GM21825 (cell line): Measurements from ENCODE around the gene VPS45.
"Not testable (repeated sequence)": the region's sequence is repeated elsewhere in the genome, so short reads cannot be mapped to it uniquely, and the experiment has no call there.

Experiments
- ATAC-seq: cut with Tn5 transposase; IDR thresholded peaks from one replicate; pipeline ENCODE4 v1.9.1; 2021; ENCODE audit warnings: mild to moderate bottlenecking, moderate library complexity; ENCODE audit not compliant: unreplicated experiment

The VPS45 gene

DNA sequence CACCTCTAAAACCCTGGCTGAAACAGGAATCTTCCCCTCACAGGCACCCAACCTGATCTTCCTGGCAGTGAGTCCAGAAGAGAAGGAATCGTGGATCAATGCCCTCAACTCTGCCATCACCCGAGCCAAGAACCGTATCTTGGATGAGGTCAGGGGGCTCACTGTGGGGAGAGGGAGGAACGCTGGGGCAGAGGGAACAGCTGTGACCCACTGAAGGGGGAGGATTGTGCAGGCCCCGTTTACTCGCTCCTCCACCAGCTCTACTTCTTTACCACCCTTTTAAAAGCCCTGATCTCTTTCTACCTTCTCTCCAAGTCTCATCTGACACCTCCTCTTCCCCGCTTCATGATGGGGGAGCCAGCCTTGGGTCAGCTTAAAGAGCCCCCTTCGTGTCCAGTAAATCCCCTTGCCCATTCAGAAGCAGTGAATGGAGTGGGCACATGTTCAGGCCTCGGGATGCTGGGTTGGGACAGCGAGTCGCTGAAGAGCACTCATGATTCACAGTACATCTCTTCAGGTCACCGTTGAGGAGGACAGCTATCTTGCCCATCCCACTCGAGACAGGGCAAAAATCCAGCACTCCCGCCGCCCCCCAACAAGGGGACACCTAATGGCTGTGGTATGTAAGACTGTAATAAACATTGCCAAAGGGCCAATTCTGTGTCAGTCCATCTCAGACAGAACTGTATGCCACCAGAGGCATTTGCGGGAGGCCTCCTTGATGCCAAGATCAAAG is 89.5 kb downstream of the VPS45 start:
- no peak for ATAC-seq

DNA sequence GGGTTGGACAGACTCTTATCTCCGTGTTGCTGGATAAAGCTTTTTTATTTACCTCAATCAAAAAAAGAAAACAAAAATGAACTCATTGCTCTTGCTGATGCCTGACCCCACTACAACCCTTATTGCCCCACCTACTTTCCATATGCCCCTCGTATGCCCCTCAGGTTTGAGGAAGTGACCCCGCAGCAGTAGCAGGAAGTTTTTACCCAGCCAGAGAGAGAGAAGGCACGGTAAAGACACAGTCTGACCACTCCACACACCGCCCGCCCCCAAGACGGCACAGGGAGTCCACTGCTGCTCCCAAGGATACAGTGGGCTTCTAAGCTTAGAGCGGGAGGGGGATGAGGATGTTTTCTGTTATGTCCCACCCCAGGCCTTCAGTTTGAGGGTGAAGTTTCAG is 92.0 kb downstream of the VPS45 start:
- no peak for ATAC-seq

DNA sequence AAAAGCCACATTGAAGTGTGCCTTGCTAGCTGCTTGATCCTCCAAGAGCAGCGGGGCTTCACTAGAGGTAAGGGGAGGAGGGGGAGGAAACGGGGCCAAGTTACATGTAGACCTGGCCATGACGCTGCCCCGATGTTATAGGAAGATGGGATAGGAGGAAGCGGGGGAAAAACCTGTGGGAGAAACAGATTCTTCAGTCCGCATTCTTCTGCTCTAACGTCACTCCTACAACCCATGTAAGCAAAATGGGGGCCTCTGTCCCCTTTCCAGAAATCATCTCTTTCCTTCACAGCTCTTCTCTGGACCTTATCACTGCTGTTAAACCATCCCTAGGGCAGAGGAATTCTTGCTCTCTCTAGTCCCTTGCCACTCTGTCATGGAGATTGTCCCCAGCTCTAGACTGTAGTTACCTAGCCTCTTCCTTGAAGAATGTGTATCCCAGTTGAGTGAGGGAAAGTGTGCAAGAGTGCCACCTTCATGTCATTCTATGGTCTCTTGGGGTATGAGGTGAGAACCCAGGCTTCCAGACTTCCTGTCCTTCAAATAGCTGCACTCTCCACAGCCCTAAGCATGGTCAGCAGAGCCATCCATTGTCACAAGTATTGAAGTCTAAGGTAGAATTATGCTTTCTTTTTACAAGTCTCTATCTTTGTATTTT is 93.5 kb downstream of the VPS45 start:
- no peak for ATAC-seq

DNA sequence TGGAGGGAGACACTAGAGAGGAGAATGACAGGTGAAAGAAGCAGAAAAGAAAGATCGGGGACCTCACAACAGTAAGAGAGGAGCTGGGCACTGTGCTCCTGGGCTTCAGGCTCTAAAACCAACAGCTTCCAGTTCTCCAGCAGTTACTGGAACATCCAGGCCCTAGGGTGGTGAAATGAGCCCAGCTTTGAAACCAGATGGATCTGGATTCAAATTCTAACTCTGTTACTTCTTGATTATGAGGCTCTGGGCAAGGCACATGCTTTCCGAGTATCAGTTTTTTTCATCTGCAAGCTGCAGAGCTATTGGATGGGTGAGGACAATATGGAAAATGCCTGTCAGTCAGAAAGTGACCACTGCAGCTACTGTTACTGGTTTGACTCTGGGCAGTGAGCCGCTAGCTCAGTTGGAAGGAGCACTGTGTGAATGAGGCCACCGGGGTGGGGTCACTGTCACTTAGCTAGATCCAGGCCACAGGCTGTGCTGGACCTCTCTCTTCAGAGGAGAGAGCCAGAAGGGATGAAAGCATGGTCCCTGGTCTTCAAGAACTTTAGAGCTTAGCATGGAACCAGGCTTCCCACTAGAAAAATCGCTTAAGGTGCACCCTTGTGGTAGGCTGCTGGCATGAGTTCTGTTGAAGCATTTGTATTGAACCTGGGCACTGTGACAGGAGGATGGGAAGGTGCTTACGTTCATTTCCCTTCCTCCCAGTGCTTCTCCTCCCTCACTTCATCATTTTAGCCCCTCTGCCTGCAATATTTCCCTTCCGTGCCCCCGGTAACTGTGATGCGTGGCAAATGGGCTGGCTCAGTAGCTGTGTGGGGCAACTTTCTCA is 94.4 kb downstream of the VPS45 start:
- ATAC-seq: no peak

DNA sequence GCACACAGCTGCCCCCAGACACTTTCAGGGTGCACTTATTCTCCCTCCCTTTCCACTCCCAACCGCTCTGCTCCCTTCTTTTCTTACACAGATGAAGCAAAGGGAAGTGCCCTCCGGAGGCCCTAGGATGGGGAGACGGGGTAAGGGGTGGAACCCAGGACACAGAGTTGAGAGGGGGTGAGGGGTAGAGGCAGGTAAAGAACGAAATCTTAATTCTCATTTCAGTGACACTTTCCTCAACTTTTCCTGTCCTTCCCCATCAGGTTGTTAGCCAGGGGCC is 94.9 kb downstream of the VPS45 start:
- no peak for ATAC-seq

DNA sequence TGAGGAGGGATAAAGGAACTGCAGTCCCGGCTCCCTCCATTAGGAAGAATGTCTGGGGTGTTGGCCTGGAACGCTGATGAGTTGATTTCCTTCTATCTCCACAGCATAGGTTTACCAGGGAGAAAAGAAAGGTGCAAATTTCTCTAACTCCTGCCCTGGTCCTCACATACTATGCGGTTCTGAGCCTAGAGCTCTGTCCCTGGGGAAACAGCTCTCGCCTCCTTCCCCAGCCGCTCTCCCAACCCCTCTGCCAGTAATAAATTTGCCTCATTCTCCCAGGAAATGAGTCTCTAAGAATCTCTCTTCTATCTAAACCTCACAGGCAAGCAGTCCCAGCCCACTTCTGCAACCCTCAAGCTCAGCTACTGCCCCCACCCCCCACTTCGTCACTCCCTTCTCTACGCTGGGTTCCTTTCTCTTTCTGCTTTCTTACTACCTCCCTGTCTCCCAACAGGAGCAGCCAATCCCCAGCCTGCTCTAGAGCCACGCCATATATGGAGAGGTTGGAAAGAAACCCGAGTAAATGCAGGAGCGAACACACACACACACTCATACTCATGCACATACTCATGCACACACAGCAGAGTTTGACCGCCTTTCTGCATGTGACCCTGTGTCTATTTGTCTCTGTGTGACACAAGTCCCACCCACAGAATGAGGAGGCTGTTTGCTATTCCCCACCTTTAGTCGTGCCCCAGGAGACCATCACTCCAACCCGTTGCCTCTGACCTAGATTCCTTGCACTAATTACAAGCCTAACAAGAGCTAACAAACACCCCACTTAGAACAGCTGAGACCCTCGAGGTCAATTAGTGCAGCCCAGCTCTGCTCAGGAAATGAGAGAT is 95.5 kb downstream of the VPS45 start:
- peak; percentile 36 for ATAC-seq

DNA sequence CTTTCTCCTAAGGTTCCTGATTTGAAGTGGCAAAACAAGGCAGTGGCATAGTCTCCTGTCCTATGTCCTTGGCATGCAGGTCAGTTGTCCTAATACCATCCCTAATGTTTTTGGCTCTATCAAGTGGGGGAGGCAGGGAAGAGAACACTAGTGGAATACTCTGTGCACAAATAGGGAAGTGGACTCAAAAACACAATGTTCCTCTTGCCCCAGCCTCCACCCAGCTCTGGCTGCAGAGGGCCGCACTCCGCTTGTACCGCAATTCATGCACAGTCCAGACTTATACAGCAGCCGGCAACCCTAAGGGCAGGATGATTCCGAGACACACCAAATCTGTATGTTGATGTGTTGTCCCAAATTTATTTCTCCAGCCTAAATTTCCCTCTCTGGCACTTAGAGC is 96.6 kb downstream of the VPS45 start:
- ATAC-seq: no peak

DNA sequence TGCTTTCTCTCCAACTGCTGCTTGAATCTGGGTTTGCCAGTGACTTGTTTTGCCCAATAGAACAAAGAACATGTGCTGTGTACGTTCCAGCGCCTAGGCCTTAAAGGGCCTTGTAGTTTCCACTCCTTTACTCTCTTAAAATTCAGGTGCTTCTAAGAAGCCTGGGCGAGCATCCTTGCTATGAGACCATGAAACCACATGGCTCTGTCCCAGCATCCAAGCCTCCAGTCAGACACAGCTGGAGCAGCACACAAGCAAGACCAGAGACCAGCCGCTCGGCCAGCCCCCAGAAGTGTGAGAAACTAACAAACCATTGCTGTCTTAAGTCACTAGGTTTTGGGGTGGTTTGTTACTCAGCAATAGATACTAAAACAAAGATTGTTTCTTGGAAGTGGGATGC is 97.2 kb downstream of the VPS45 start:
- ATAC-seq: no peak

DNA sequence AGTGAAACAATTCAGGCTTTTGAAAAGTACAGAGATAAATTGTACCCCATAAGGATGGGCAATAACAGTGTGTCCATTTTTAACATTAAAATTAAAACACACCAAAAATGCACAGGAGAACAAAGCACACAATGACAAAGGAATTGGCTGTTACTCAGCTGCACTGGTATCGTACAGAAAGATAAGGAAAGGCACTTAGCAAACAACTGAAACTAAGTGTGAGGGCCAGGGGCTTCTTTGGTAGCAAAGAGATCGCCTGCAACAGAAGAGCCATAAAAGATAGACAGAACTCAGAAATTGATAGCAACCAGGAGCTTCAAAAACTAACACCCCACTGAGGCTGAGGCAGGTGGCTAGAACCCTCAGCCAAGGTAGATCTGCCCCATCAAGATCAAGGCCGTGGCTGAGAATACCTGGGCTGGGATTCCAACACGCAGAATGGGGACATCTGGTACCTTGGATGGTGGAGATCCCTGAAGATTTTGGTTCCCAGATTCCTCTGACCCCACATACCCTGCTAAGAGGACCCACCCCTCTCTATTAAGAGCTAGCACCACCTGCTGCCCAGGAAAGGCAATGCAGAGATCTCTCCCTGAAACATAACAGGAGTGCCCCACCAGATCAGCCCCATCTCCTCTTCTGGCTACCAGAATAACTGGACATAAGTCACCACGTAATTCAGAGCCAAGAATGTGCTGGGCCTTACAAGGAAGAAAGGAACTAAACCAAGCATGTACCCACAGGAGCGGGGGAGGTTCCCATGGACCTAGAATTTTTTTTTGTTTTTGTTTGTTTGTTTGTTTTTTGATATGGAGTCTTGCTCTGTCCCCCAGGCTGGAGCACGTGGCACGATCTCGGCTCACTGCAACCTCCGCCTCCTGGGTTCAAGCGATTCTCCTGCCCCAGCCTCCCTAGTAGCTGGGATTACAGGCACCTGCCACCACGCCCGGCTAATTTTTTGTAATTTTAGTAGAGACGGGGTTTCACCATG is 98.3 kb downstream of the VPS45 start:
- ATAC-seq: no peak

DNA sequence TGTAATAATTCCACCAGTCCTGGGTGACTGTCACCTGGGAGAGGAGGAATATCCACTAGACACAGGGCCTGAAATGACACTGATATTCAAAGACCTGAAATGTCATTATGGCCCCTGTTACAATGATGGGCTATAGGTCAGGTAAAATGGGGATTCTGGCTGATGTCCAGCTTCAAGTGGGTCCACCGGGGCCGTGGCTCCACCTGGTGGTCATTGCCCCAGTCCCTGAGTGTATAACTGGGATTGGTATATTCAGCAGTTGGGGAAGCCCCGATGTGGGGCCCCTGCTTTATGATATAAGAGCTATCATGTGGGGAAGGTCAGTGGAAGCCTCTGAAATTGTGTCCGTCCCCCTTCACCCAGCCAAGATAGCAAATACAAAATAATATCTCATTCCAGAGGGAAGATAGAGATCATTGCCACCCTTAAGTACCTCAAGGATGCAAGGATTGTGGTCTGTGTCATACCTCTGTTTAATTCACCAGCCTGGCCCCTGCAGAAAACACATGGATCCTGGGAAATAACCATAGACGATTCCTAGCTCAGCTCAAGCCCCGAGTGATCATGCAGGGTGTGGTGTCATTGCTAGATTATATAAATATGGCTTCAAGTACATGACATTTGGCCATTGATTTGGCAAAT is 101.5 kb downstream of the VPS45 start:
- no peak for ATAC-seq

DNA sequence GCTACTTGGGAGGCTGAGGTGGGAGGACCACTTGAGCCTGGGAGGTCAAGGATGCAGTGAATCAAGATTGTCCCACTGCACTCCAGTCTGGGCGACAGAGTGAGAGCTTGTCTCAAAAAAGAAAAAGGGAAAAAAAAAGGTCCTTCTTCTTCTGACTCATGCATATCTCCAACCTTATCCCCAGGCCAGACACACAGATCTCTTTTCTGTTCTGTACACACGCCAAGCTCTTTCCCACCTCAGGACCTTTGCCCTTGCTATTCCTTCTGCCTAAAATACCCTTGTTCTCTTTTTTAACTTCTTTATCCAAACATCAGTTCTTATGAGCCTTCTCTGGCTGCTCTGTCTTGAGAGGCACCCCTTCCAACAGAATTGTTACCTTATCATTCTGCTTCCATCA is 104.2 kb downstream of the VPS45 start:
- no peak for ATAC-seq

DNA sequence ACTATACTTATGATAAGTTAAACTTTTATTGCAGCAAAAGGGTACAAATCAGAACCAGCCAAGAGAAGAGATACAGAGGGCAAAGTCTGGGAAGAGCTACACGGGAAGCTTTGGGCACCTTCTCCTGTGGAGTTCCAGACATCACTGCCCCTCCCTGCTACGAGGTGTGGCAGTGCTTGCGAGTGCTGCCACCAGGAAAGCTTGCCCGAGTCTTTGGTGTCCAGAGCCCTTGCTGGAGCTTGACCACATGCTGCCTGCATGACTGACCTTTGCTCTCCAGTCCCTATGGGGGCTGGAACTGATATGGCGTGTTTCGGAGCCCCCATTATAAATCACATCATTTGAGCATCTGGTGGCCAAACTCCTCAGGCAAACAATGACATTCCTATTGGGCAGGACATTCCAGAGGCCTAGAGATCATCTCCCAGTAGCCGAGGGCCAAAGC is 105.6 kb downstream of the VPS45 start:
- no peak for ATAC-seq

DNA sequence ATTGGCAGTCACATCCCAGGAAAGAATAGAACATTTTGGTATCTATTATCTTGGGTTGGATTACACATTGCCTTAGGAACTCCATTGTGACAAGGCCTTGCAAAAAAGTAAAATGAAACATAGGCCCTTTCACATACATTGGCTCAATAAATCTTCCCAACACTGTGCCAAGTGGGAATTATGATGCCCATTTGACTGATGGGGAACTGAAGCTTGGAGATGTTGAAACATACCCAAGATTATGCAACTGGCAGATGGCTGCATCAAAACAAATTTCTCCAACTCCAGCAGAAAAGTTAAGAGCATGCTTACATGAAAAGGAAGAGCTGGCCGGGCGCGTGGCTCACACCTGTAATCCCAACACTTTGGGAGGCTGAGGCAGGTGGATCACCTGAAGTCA is 109.0 kb downstream of the VPS45 start:
- no peak for ATAC-seq

DNA sequence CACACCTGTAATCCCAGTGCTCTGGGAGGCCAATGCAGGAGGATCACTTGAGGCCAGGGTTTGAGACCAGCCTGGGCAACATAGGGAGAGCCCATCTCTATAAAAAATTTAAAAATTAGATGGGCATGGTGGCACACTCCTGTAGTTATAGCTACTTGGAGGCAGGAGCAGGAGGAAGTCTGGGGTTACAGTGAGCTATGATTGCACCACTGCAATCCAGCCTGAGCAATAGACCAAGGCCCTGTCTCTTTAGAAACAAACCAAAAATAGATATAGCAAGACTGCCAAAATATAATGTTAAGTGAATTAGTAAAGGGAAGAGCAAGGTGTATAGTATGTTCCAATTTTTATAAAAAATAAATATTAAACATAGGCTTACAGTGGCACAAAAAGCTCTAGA is 111.0 kb downstream of the VPS45 start:
- no peak for ATAC-seq

DNA sequence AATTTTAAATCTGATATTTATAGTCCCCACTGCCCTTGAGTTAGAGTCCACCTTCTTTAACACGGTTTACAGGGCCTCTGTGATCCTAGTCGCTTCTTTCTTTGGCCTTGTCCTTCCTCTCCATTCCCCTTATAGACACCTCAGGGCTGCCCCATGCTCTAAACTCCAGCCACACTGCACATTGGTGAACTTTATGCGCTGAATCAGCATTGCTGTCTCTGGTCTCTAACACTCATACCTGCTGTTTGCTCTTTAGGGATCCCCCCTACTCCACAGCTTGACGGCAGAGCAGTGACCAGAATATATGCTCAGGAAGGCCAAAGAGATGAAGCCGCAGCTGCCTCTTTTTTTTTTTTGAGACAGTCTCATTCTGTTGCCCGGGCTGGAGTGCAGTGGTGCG is 112.3 kb downstream of the VPS45 start:
- ATAC-seq: no peak

DNA sequence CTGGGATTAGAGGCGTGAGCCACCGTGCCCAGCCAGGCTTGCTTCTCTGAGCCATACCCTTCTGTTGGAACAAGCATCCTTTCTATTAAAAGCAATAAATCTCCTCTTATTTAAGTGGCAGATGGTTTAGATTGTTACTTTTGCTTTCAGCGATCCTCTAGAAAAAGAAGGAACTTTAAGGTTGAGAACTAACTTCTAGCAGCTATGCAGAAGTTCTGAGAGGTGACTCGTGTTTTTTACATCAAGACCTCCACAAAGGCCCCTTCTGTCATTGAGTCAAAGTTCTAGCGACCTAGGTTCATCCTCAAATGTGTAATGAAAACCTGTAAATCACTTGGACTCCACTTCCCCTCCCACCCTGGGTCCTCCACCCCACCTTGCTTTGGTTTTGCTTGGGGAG is 112.9 kb downstream of the VPS45 start:
- ATAC-seq: no peak

DNA sequence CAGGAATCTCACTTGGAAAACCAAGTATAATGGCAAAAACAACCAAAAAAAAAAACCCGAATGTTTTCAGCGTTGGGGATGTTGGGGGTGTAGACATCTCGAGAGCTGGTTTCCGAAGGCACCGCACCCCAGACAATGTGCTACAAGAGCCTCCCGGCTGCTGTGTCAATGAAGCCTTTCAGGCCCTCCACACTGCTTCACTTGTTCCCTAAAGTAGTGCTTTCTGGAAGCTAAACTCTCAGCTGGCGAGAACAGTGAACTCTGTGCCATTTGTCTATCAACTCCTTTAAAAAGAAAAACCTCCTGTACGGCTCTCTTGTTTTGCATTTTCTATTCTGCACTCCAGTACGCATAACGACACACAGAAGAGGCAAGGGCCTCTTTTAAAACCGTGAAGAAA is 114.7 kb downstream of the VPS45 start:
- no peak for ATAC-seq

DNA sequence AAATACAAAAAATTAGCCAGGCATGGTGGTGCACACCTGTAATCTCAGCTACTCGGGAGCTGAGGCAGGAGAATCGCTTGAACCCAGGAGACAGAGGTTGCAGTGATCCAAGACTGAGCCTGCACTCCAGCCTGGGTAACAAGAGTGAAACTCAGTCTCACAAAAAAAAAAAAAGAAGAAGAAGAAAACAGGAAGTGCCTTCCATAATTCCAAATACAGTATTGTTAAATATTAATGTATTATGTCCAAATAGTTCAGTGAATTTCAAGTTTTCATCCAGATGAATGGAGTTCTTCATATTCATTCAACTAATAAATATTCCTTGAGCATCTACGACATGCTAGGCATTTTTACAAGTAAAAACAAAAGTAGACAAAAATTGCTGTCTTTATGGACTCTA is 115.5 kb downstream of the VPS45 start:
- no peak for ATAC-seq

DNA sequence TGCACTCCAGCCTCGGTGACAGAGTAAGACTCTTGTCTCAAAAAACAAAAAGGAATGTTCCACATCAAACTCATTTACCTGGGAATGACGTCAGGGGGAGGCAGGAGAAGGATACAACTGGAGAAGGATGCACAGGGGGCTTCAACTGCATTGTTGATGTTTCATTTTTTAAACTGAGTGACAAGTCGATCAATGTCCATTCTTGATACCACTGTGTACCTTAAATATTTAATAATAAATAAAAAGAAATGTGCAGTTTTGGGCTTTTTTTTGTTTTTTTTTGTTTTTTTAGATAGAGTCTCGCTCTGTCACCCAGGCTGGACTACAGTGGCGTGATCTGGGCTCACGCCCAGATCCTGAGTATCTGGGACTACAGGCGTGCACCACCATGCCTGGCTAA is 117.9 kb downstream of the VPS45 start:
- no peak for ATAC-seq

DNA sequence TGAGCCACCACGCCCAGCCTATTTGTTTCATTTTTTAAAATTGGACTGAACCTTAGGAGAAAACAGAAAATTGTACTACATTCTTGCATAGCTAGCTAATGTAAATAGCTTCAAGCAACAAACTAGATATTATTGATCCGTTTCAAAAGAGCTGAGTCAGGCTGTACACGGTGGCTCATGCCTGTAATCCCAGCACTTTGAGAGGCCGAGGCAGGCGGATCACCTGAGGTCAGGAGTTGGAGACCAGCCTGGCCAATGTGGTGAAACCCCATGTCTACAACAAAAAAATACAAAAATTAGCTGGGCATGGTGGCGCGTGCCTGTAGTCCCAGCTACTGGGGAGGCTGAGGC is 118.8 kb downstream of the VPS45 start:
- not testable (repeated sequence) for ATAC-seq
